Epithelial cell of proximal tubule (primary cell): Measurements from ENCODE around the gene NDUFS7. TPM values are rescaled to one million over a fixed set of nuclear protein-coding genes. Genes with fewer than 3 reads are reported as not detected.

Source experiments
- DNase-seq: peaks from one replicate; pipeline ENCODE4 v3.0.0-alpha.2; 2011; ENCODE audit warnings: low read depth
- H3K4me3 ChIP-seq: 2 replicates; pipeline ENCODE4 v1.5.1; 2011; ENCODE audit warnings: low read depth, mild to moderate bottlenecking, low read length
- total RNA-seq: library from RNA; depleted of rRNA; stranded (reverse); fragments of >200 nt; gene quantifications from 2 replicates; pipeline ENCODE4 v1.2.3, GENCODE V29; 2015
- TF ChIP-seq, protein P1 (sequence below): conservative IDR thresholded peaks from 2 replicates; pipeline ENCODE4 v1.5.1; 2012; ENCODE audit warnings: low read depth, mild to moderate bottlenecking, low read length

Gene NDUFS7
- total RNA-seq, 1 donor from 2014 or later, result 174 TPM

DNA sequence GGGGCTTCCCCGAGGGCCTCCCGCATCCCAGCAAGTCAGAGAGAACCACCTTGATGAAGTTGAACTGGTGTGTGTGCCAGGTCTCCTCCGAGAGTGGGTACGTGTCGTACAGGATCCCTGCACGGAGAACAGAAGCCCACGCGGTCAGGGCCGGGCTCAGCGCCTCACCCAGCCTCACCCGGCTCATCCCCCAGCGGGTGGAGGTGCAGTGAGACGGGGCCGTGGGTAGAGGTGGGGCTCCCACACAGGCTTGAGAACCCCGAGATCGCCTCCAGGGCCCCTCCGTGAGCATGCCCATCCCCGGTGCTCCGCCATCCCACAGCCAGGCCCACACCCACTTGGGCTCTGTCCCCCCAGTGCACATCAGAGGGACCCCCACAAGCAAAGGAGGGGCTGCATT is 15.4 kb downstream of the NDUFS7 start:
- TF ChIP-seq, protein P1, sequence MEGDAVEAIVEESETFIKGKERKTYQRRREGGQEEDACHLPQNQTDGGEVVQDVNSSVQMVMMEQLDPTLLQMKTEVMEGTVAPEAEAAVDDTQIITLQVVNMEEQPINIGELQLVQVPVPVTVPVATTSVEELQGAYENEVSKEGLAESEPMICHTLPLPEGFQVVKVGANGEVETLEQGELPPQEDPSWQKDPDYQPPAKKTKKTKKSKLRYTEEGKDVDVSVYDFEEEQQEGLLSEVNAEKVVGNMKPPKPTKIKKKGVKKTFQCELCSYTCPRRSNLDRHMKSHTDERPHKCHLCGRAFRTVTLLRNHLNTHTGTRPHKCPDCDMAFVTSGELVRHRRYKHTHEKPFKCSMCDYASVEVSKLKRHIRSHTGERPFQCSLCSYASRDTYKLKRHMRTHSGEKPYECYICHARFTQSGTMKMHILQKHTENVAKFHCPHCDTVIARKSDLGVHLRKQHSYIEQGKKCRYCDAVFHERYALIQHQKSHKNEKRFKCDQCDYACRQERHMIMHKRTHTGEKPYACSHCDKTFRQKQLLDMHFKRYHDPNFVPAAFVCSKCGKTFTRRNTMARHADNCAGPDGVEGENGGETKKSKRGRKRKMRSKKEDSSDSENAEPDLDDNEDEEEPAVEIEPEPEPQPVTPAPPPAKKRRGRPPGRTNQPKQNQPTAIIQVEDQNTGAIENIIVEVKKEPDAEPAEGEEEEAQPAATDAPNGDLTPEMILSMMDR, result no peak
- no peak for DNase-seq
- no peak overlapping the region for H3K4me3 ChIP-seq

DNA sequence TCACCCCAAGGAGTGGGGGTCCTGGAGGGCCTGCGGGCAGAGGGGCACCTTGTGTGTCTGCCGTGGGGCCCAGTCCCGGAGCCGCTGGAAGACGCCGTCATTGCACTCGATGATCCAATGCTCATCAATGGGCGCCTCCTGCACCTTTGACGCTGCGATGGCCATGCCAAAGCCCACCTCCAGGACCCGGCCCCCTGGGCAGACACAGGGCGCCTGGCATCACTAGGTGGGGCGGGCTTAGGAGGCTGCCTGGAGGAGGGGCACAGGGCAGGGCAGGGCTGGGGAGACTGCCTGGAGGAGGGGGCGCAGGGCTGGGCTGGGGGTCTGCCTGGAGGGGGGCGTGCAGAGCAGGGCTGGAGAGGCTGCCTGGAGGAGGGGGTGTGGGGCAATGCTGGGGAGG is 16.0 kb downstream of the NDUFS7 start:
- H3K4me3 ChIP-seq, result no peak overlapping the region
- TF ChIP-seq, protein P1, result no peak
- no peak for DNase-seq

DNA sequence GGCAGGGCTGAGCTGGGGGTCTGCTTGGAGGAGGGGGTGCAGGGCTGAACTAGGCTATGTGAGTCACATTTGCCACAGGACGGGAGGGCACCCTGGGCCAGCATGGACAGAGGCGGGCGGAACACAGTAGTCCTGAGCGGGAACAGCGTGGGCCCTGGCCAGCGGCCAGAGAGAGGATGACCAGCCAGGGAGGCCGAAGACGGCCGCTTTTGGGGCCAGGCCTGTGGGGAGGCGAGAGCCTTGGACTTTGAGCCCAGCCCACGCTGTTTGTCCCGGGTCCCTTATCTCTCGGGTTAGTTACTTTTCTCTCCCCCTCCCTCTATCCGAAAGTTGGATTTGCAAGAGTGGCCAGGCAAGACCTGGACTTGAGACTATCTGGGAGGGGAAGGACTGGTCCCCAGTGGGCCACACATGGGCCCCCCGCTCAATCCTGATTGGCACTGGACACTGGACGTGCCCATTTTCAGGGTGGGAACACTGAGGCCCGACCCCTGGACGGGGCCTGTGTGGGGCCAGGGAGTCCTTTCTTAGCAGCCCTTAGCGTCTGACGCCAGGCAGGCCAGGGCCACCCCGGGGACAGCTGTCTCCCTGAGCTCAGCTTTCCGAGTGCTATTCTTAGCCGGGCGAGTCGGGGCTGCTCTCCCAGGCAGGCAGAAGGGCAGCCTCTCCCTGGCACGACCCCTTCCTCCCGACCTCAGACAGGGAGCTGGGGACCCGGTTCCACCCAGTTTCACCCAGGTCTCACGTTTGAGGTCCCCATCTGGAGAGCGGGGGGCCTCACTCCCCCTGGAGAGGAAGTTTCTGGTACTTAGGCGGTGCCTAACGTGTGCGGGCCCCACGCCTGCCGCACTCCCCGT is 16.8 kb downstream of the NDUFS7 start:
- DNase-seq, result no peak
- TF ChIP-seq, protein P1, result no peak

DNA sequence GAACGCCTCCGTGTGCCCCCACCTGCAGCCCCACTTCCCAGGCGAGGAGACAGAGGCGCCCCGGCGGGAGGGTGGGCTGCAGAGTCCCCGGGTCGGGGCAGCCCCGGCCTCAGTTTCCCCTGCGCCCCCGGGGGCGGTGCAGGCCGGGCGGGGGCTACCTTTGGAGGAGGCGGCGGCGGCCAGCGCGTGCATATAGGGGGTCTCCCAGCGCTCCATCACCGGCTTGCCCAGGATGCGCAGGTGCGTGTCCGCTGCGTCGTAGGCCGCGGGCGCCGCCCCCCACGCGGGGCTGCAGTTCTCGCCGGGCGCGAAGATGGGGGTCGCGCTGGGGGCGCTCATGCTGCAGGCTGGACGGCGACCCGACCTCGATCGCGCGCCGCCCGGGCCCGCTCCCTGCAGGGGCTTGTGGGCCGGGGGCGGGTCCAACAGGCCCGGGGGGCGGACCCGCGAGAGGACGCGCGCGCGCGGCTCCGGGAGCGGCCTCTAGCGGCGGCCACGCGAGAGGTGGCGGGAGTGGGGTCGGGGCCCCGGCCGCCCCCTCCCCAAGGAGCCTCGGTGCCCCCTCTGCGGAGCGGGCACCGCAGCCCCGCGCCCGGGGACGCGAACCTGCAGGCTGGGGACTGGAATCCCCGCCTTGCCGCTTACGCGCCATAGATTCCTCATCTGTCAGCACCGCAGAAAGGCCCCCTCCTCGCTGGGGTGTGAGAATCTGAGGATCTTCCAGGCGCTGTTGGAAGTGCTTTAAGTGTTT is 17.6 kb downstream of the NDUFS7 start, which contains the start of gene GAMT:
TSS of gene GAMT (minus strand) at position 405 of the 751 bp plus-strand sequence. CDS start at position 339, 66 bp downstream.
- TF ChIP-seq, protein P1, result peak; percentile 23
- DNase-seq, result no peak
- peak within 1 kb of the TSS; percentile 74 for H3K4me3 ChIP-seq

More for the DNA sequence above, 16.8 kb downstream of the NDUFS7 start:
- H3K4me3 ChIP-seq, result peak overlapping the region; percentile 74

DNA sequence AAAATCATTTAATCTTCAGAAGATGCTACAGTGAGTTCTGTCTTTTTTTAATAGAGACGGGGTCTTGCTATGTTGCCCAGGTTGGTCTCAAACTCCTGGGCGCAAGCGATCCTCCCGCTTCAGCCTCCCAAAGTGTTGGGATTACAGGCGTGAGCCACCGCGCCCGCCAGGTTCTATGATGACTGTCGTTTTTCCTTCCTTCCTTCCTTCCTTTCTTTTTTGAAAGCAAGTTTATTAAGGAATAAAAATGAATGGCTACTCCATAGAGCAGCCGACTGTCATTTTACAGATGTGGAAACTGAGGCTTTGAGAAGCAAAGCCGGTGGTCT is 18.1 kb downstream of the NDUFS7 start:
- peak overlapping the region; percentile 74 for H3K4me3 ChIP-seq
- TF ChIP-seq, protein P1, result no peak
- no peak for DNase-seq

DNA sequence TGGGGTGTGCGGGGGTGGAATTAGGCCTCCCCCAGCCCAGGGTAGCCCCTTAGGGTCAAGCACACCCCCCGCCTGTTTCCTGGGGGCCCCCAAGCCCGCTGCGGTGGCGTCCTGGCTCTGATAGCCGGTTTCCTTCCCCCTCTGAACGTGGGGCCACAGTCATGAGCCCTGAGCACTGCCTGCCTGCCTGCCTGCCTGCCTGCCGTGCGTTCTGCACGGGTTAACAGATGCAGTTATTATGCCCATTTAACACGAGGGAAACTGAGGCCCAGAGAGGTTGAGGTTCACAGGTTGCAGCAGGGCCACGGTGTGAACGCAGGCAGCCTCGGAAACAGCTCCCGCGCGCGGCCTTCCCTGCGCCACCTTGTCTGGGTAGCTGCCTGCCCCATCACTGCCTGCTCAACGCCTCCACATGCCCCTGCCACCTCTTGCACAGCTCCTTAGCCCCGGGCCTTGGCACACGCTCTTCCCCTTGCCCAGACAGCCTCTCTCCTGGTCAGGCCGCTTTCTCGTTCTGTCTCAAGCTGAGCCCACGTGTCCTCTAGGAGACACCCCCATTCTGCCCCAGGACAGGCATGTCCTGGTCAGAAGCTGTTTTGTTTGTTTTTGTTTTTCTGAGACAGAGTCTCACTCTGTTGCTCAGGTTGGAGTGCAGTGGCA is 18.8 kb downstream of the NDUFS7 start:
- TF ChIP-seq, protein P1, result no peak
- peak overlapping the region; percentile 3 for H3K4me3 ChIP-seq
- DNase-seq, result no peak
